Panc1 (cell line): ENCODE data around the gene ALX1. TPM values are rescaled to one million over a fixed set of nuclear protein-coding genes. Genes with fewer than 3 reads are reported as not detected.

Source experiments
- ATAC-seq: fragments of 200-7000 bp; cut with Tn5 transposase; 2 replicates; pipeline ENCODE4 v1.9.1; 2020; ENCODE audit warnings: mild to moderate bottlenecking, moderate library complexity
- BruUV-seq: library from RNA; stranded (reverse); fragments of 400-500 nt; replicated peaks from 2 replicates; lab custom pipeline; 2021; lab: Mats Ljungman, UMichigan
- CTCF ChIA-PET: fragments of 300-600 bp; sonication (Branson Sonifier 250); formaldehyde crosslinking; loops from one replicate; lab custom pipeline; 2022; ENCODE audit warnings: antibody characterized with exemption; lab: Charles Lee
- POLR2A ChIA-PET: fragments of 300-600 bp; sonication (Branson Sonifier 250); formaldehyde crosslinking; loops from one replicate; lab custom pipeline; 2022; ENCODE audit warnings: antibody characterized with exemption; lab: Charles Lee
- DNase-seq: peaks from one replicate; pipeline ENCODE4 v3.0.0-alpha.2; 2010; ENCODE audit warnings: low read depth, low spot score
- H3K27ac ChIP-seq: 2 replicates; pipeline ENCODE4 v1.5.1; 2011; ENCODE audit warnings: mild to moderate bottlenecking, low read length, inconsistent platforms
- H3K27me3 ChIP-seq: fragments of 200-500 bp; sonication (Bioruptor generic); 2 replicates; pipeline ENCODE4 v1.6.0; 2014; ENCODE audit warnings: low read length, inconsistent platforms; ENCODE audit not compliant: control insufficient read depth, insufficient read depth
- H3K36me3 ChIP-seq: fragments of 200-500 bp; sonication (Bioruptor generic); 2 replicates; pipeline ENCODE4 v1.5.1; 2014; ENCODE audit warnings: inconsistent platforms, mild to moderate bottlenecking, low read length, moderate library complexity; ENCODE audit not compliant: control insufficient read depth, insufficient read depth
- H3K4me1 ChIP-seq: 2 replicates; pipeline ENCODE4 v1.5.1; 2011; ENCODE audit warnings: inconsistent platforms, mild to moderate bottlenecking, low read length, moderate library complexity; ENCODE audit not compliant: control insufficient read depth, insufficient read depth
- H3K4me3 ChIP-seq, 2 experiments: 2 replicates each; pipeline ENCODE4 v1.5.1; 2011 to 2012; ENCODE audit warnings: low read depth in 2 of 2, low read length in 2 of 2, mild to moderate bottlenecking in 2 of 2, inconsistent platforms in 1 of 2, moderate library complexity in 1 of 2
- H3K9me3 ChIP-seq: fragments of 200-500 bp; sonication (Bioruptor generic); 2 replicates; pipeline ENCODE4 v1.5.1; 2014; ENCODE audit warnings: low read depth, mild to moderate bottlenecking, inconsistent platforms, low read length, moderate library complexity; ENCODE audit not compliant: control insufficient read depth, insufficient read depth
- POLR2AphosphoS5 ChIP-seq: IDR thresholded peaks from 2 replicates; pipeline ENCODE4 v1.6.1; 2012; ENCODE audit warnings: mild to moderate bottlenecking, low read depth, low read length, moderate library complexity
- REST ChIP-seq, 2 experiments: IDR thresholded peaks; 2 replicates each; pipeline ENCODE4 v1.6.1; 2011 to 2012; ENCODE audit warnings: low read depth in 2 of 2, control low read depth in 1 of 2, low read length in 1 of 2, mild to moderate bottlenecking in 1 of 2, moderate library complexity in 1 of 2; ENCODE audit not compliant: insufficient read depth in 1 of 2
- SIN3A ChIP-seq: IDR thresholded peaks from 2 replicates; pipeline ENCODE4 v1.6.1; 2012; ENCODE audit warnings: low read depth, mild to moderate bottlenecking, low read length, moderate library complexity, borderline replicate concordance; ENCODE audit not compliant: insufficient read depth
- TCF7L2 ChIP-seq: IDR thresholded peaks from 2 replicates; pipeline ENCODE4 v1.6.1; 2011; ENCODE audit warnings: mild to moderate bottlenecking, low read depth, low read length, inconsistent platforms
- in situ Hi-C: cut with HindIII; loops from 2 replicates; pipeline ENCODE4 v1.10.0; 2016; ENCODE audit warnings: low sequenced_read_pairs, low pct_unique_long_range_greater_than_20kb
- intact Hi-C: fragments of 100-400 bp; cut with micrococcal nuclease; formaldehyde crosslinking; loops from one replicate; pipeline ENCODE4 v1.10.0; 2022; ENCODE audit not compliant: unreplicated experiment
- total RNA-seq: library from RNA; stranded (reverse); gene quantifications from one replicate; pipeline ENCODE4 v1.2.1, GENCODE V29; 2021; ENCODE audit not compliant: unreplicated experiment
- TF ChIP-seq, protein P1 (sequence below): fragments of 450-650 bp; IDR thresholded peaks from 2 replicates; pipeline ENCODE4 v1.5.1; 2017; ENCODE audit warnings: mild to moderate bottlenecking

ALX1 gene
- total RNA-seq, 1 experiment from 2014 or later: 0.23 TPM

DNA sequence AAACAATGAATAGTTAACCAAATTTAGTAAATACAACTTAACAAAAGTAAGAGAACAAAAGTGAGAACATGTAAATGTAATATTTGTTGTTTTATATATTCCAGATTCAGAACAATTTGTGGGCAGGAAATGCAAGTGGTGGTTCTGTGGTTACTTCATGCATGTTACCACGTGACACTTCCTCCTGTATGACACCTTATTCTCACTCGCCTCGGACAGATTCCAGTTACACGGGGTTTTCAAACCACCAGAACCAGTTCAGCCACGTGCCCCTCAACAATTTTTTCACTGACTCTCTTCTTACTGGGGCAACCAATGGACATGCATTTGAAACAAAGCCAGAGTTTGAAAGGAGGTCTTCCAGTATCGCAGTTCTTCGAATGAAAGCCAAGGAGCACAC lies 21.0 kb downstream of the ALX1 start:
- H3K4me1 ChIP-seq: no peaks in the 10 kb centered on the region
- ChIA-PET POLR2A (no interaction called here), CTCF (no interaction called here)
- no peaks in the 10 kb centered on the region for H3K27me3 ChIP-seq
- DNase-seq (no peak), ATAC-seq (no peak)
- H3K36me3 ChIP-seq: no peaks in the 10 kb centered on the region
- H3K4me3 ChIP-seq: no peak overlapping the region
- intact Hi-C loops (no loop called here), in situ Hi-C loops (no loop called here)
- no peaks in the 10 kb centered on the region for H3K9me3 ChIP-seq
- no TSS peak for BruUV-seq
- no peak overlapping the region for H3K27ac ChIP-seq
- TF ChIP-seq, protein P1, sequence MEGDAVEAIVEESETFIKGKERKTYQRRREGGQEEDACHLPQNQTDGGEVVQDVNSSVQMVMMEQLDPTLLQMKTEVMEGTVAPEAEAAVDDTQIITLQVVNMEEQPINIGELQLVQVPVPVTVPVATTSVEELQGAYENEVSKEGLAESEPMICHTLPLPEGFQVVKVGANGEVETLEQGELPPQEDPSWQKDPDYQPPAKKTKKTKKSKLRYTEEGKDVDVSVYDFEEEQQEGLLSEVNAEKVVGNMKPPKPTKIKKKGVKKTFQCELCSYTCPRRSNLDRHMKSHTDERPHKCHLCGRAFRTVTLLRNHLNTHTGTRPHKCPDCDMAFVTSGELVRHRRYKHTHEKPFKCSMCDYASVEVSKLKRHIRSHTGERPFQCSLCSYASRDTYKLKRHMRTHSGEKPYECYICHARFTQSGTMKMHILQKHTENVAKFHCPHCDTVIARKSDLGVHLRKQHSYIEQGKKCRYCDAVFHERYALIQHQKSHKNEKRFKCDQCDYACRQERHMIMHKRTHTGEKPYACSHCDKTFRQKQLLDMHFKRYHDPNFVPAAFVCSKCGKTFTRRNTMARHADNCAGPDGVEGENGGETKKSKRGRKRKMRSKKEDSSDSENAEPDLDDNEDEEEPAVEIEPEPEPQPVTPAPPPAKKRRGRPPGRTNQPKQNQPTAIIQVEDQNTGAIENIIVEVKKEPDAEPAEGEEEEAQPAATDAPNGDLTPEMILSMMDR: no peak
- no peak for TF ChIP-seq POLR2AphosphoS5
- no peak for TF ChIP-seq TCF7L2
- TF ChIP-seq SIN3A: no peak
- TF ChIP-seq REST (IDR thresholded peaks at IDR 0.05; ENCODE audit: insufficient read depth in 1 of 2, low read depth in 2 of 2, low read length in 1 of 2): no peak

- Histone ChIP-seq H3K27me3 (no peaks in the 10 kb centered on the region), H3K27ac (no peak overlapping the region), H3K4me1 (no peaks in the 10 kb centered on the region), H3K36me3 (no peaks in the 10 kb centered on the region), H3K4me3 (no peak overlapping the region), H3K9me3 (no peaks in the 10 kb centered on the region)
- DNase-seq (no peak), ATAC-seq (no peak)
- CTCF ChIA-PET: no interaction called here
- POLR2A ChIA-PET: no interaction called here
- BruUV-seq: no TSS peak
- TF ChIP-seq, protein P1: no peak
- TF ChIP-seq SIN3A (no peak), REST (IDR thresholded peaks at IDR 0.05; ENCODE audit: insufficient read depth in 1 of 2, low read depth in 2 of 2, low read length in 1 of 2) (no peak)
- intact Hi-C loops: no loop called here
- in situ Hi-C loops: no loop called here
Measured at GRCh38 chr12:85308374-85308773, 28.4 kb downstream of the ALX1 start.
